MCF 10A (cell line): ENCODE data around the gene PSMD2. TPM values are rescaled to one million over a fixed set of nuclear protein-coding genes. Genes with fewer than 3 reads are reported as not detected.

ENCODE experiments used
- BruUV-seq: library from RNA; stranded (reverse); fragments of 400-500 nt; replicated peaks from 2 replicates; lab custom pipeline; 2021; lab: Mats Ljungman, UMichigan
- CTCF ChIA-PET: fragments of 300-600 bp; sonication (Branson Sonifier 250); formaldehyde crosslinking; extraction: SDS; loops from one replicate; lab custom pipeline; 2021; ENCODE audit warnings: antibody characterized with exemption, inconsistent platforms; lab: Yijun Ruan, JAX
- POLR2A ChIA-PET: fragments of 300-600, 350-650 bp; sonication (Branson Sonifier 250); formaldehyde crosslinking; extraction: SDS; loops from one replicate; lab custom pipeline; 2020; ENCODE audit warnings: antibody characterized with exemption, inconsistent platforms; lab: Yijun Ruan, JAX
- DNase-seq: peaks from one replicate; pipeline ENCODE4 v3.0.0-alpha.2; 2018; ENCODE audit not compliant: unreplicated experiment
- H3K27ac Mint-ChIP-seq: one replicate; pipeline ENCODE4 v1.8.0; 2022; ENCODE audit warnings: mild to moderate bottlenecking, low read depth, mixed read lengths; ENCODE audit not compliant: unreplicated experiment
- H3K27me3 Mint-ChIP-seq: one replicate; pipeline ENCODE4 v1.8.0; 2022; ENCODE audit warnings: mixed read lengths; ENCODE audit not compliant: insufficient read depth, unreplicated experiment
- H3K36me3 Mint-ChIP-seq: one replicate; pipeline ENCODE4 v1.8.0; 2022; ENCODE audit warnings: mild to moderate bottlenecking, moderate library complexity, mixed read lengths; ENCODE audit not compliant: insufficient read depth, unreplicated experiment
- H3K4me1 Mint-ChIP-seq: one replicate; pipeline ENCODE4 v1.8.0; 2022; ENCODE audit warnings: mixed read lengths; ENCODE audit not compliant: insufficient read depth, unreplicated experiment
- H3K4me3 Mint-ChIP-seq: one replicate; pipeline ENCODE4 v1.8.0; 2022; ENCODE audit warnings: mild to moderate bottlenecking, moderate library complexity, mixed read lengths; ENCODE audit not compliant: unreplicated experiment
- H3K9me3 Mint-ChIP-seq: one replicate; pipeline ENCODE4 v1.8.0; 2022; ENCODE audit warnings: mixed read lengths; ENCODE audit not compliant: unreplicated experiment
- CTCF ChIP-seq: fragments of 200-600 bp; IDR thresholded peaks from one replicate; pipeline ENCODE4 v1.8.0; 2022; ENCODE audit warnings: antibody characterized with exemption, mild to moderate bottlenecking; ENCODE audit not compliant: unreplicated experiment
- intact Hi-C: fragments of 100-400 bp; cut with micrococcal nuclease; formaldehyde crosslinking; loops from 2 replicates; pipeline ENCODE4 v1.14.1; 2022
- total RNA-seq: library from RNA; stranded (reverse); gene quantifications from 2 replicates; pipeline ENCODE4 v1.2.3, GENCODE V29; 2022

Gene PSMD2
- total RNA-seq, 1 experiment from 2014 or later, result 284 TPM

GRCh38 chr3:184283681-184284080 lies 15.4 kb upstream of the PSMD2 start:
- BruUV-seq, result no TSS peak
- no peaks in the 10 kb centered on the region for H3K9me3 Mint-ChIP-seq
- no peak overlapping the region for H3K27ac Mint-ChIP-seq
- H3K27me3 Mint-ChIP-seq, result peaks cover 19% of the 10 kb centered on the region
- no peaks in the 10 kb centered on the region for H3K36me3 Mint-ChIP-seq
- TF ChIP-seq CTCF, result no peak
- CTCF ChIA-PET, result interaction anchor here (0.7 kb wide), 1 partner anchor 138 kb away, joined by 3 read pairs; no protein-coding TSS in a partner anchor
- intact Hi-C loops, result loop anchor here (10.0 kb wide), 1 partner anchor 819 kb away; no protein-coding TSS in a partner anchor
- POLR2A ChIA-PET, result interaction anchor here (0.6 kb wide), 1 partner anchor 307 kb away, joined by 3 read pairs; no protein-coding TSS in a partner anchor
- DNase-seq, result no peak
- no peak overlapping the region for H3K4me3 Mint-ChIP-seq
- H3K4me1 Mint-ChIP-seq, result no peaks in the 10 kb centered on the region

GRCh38 chr3:184284696-184285095 lies 14.3 kb upstream of the PSMD2 start:
- Mint-ChIP-seq H3K4me3 (no peak overlapping the region), H3K27me3 (peaks cover 14% of the 10 kb centered on the region), H3K36me3 (no peaks in the 10 kb centered on the region), H3K27ac (no peak overlapping the region), H3K9me3 (no peaks in the 10 kb centered on the region), H3K4me1 (no peaks in the 10 kb centered on the region)
- BruUV-seq, result no TSS peak
- TF ChIP-seq CTCF, result peak; percentile 42
- ChIA-PET POLR2A (no interaction called here), CTCF (interaction anchor here (0.6 to 1.3 kb wide), 3 partner anchors 18 to 340 kb away, joined by 3 to 4 read pairs (median 3); no protein-coding TSS in a partner anchor)
- peak; percentile 72 for DNase-seq
- intact Hi-C loops, result loop anchor here (5.0 to 10.0 kb wide), 2 partner anchors 32 to 820 kb away; no protein-coding TSS in a partner anchor

GRCh38 chr3:184289426-184289938 lies 9.6 kb upstream of the PSMD2 start:
- Mint-ChIP-seq H3K36me3 (no peaks in the 10 kb centered on the region), H3K9me3 (no peaks in the 10 kb centered on the region), H3K4me1 (no peaks in the 10 kb centered on the region), H3K27ac (no peak overlapping the region), H3K4me3 (no peak overlapping the region), H3K27me3 (peaks cover 14% of the 10 kb centered on the region)
- POLR2A ChIA-PET, result no interaction called here
- DNase-seq, result peak; percentile 73
- TF ChIP-seq CTCF, result peak; percentile 70
- intact Hi-C loops, result loop anchor here (1.0 to 10.0 kb wide), 4 partner anchors 37 to 825 kb away; no protein-coding TSS in a partner anchor
- CTCF ChIA-PET, result interaction anchor here (0.5 to 2.2 kb wide), 19 partner anchors 10 to 405 kb away, joined by 3 to 6 read pairs (median 3); partner anchors contain the start of genes PARL and PSMD2
- no TSS peak for BruUV-seq

- Mint-ChIP-seq H3K27ac (no peak overlapping the region), H3K27me3 (peaks cover 14% of the 10 kb centered on the region), H3K4me1 (no peaks in the 10 kb centered on the region), H3K9me3 (no peaks in the 10 kb centered on the region), H3K36me3 (no peaks in the 10 kb centered on the region), H3K4me3 (no peak overlapping the region)
- POLR2A ChIA-PET, result no interaction called here
- CTCF ChIA-PET, result interaction anchor here (0.7 to 2.2 kb wide), 5 partner anchors 11 to 397 kb away, joined by 3 to 6 read pairs (median 3); no protein-coding TSS in a partner anchor
- BruUV-seq, result no TSS peak
- intact Hi-C loops, result no loop called here
- no peak for DNase-seq
- no peak for TF ChIP-seq CTCF
Measured at GRCh38 chr3:184290331-184290730, 8.7 kb upstream of the PSMD2 start.
